Cerebellar cortex (tissue), 1 donor: ENCODE data around the gene OR11H6.
"Not testable (repeated sequence)": the region's sequence is repeated elsewhere in the genome, so short reads cannot be mapped to it uniquely, and the experiment has no call there.

Experiments
- DNase-seq: peaks from one replicate; pipeline ENCODE4 v3.0.0-alpha.2; 2015; ENCODE audit warnings: low spot score

Gene OR11H6

DNA sequence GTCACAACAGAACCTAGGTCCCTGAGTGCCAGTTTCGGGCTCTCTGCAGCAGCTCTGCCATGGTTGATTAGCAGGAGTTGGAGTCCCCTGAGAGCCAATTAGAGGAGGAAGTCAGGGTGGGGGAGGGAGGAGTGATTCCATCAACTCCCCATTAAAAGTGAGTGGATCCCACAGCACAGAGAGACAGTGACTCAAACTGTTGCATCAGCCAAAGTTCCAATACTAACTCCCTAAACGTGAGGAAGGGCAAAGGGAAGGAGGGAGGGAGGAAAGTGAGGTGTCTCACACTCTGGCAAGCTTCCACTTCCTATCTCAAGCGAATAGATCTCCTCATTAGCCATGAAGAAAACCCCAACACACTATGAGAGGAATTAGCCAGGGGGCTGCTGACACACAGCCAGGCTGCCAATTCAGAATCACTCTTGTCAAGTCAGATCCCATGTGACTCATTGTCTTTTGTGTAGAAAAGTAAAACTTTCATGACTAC, 39.2 kb downstream of the OR11H6 start:
- no peak for DNase-seq

DNA sequence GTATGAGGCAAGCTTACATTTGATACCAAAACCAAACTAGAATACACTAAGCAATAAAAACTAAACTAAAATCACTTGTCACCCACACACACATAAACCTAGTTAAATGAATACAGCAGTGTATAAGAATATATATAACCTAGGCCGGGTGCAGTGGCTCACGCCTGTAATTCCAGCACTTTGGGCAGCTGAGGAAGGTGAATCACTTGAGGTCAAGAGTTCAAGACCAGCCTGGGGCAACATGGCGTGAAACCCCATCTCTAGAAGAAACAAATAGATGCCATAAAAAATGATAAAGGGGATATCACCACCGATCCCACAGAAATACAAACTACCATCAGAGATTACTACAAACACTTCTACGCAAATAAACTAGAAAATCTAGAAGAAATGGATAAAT, 40.9 kb downstream of the OR11H6 start:
- DNase-seq, result not testable (repeated sequence)

DNA sequence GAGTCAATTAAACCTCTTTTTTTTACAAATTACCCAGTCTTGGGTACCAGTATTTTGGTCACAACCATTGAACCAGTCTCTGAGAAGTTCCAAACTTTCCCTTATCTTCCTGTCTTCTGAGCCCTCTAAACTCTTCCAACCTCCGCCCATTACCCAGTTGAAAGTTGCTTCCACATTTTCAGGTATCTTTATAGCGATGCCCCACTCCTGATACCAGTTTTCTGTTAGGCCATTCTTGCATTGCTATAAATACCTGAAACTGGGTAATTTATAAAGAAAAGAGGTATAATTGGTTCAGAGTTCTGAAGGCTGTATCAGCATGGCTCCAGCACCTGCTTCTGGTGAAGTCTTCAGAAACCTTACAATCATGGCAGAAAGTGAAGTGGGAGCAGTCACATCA, 50.6 kb downstream of the OR11H6 start:
- DNase-seq, result no peak
